HepG2 (cell line): Measurements from ENCODE around the gene FGGY. TPM values are rescaled to one million over a fixed set of nuclear protein-coding genes. Genes with fewer than 3 reads are reported as not detected.

Source experiments
- ARNTL ChIP-seq: sonication (generic); formaldehyde crosslinking; IDR thresholded peaks from 2 replicates; pipeline ENCODE4 v1.4.0; 2020; ENCODE audit warnings: mild to moderate bottlenecking, missing genetic modification reagents
- CREB3 ChIP-seq: sonication (generic); formaldehyde crosslinking; IDR thresholded peaks from 2 replicates; pipeline ENCODE4 v1.5.0; 2020; ENCODE audit warnings: missing genetic modification reagents
- EZH2 ChIP-seq: conservative IDR thresholded peaks from 2 replicates; pipeline ENCODE4 v1.6.1; 2012; ENCODE audit warnings: mild to moderate bottlenecking, low read depth, low read length, moderate library complexity
- HINFP ChIP-seq: sonication (generic); formaldehyde crosslinking; IDR thresholded peaks from 2 replicates; pipeline ENCODE4 v1.4.0; 2020; ENCODE audit warnings: low read depth, mild to moderate bottlenecking, missing genetic modification reagents
- KDM1A ChIP-seq: IDR thresholded peaks from 2 replicates; pipeline ENCODE4 v1.6.1; 2016; ENCODE audit warnings: missing compliant biosample characterization
- NFAT5 ChIP-seq: sonication (generic); formaldehyde crosslinking; IDR thresholded peaks from 2 replicates; pipeline ENCODE4 v1.4.0; 2020; ENCODE audit warnings: missing genetic modification reagents
- NFRKB ChIP-seq: fragments of 450-650 bp; IDR thresholded peaks from 2 replicates; pipeline ENCODE4 v1.6.1; 2017
- PHF20 ChIP-seq: sonication (generic); formaldehyde crosslinking; IDR thresholded peaks from 2 replicates; pipeline ENCODE4 v1.5.0; 2020; ENCODE audit warnings: mild to moderate bottlenecking, missing genetic modification reagents
- RAD21 ChIP-seq: fragments of 450-650 bp; formaldehyde crosslinking; IDR thresholded peaks from 2 replicates; pipeline ENCODE4 v1.5.0; 2020; ENCODE audit warnings: mild to moderate bottlenecking
- REPIN1 ChIP-seq: sonication (generic); formaldehyde crosslinking; IDR thresholded peaks from 2 replicates; pipeline ENCODE4 v1.8.0; 2022; ENCODE audit warnings: missing genetic modification reagents, low read depth, mild to moderate bottlenecking, borderline replicate concordance
- SOX6 ChIP-seq, 2 experiments: fragments of 450-650 bp in 1 of 2; sonication (generic) in 1 of 2; formaldehyde crosslinking in 1 of 2; IDR thresholded peaks; 2 replicates each; pipeline versions ENCODE4 v1.4.0 to v1.6.1; 2017 to 2020; ENCODE audit warnings: antibody characterized with exemption in 1 of 2, mild to moderate bottlenecking in 1 of 2, missing genetic modification reagents in 1 of 2
- TEAD2 ChIP-seq: sonication (generic); formaldehyde crosslinking; IDR thresholded peaks from 2 replicates; pipeline ENCODE4 v1.9.0; 2021; ENCODE audit warnings: missing genetic modification reagents
- TERF1 ChIP-seq: sonication (generic); formaldehyde crosslinking; IDR thresholded peaks from 2 replicates; pipeline ENCODE4 v1.8.0; 2022; ENCODE audit warnings: mild to moderate bottlenecking, missing genetic modification reagents, moderate library complexity
- TIGD3 ChIP-seq: sonication (generic); formaldehyde crosslinking; IDR thresholded peaks from 2 replicates; pipeline ENCODE4 v1.5.1; 2020; ENCODE audit warnings: mild to moderate bottlenecking, missing genetic modification reagents, borderline replicate concordance
- ZNF562 ChIP-seq: sonication (generic); formaldehyde crosslinking; IDR thresholded peaks from 2 replicates; pipeline ENCODE4 v1.8.0; 2022; ENCODE audit warnings: missing genetic modification reagents, borderline replicate concordance
- ZNF772 ChIP-seq: sonication (generic); formaldehyde crosslinking; IDR thresholded peaks from 2 replicates; pipeline ENCODE4 v1.5.0; 2020; ENCODE audit warnings: mild to moderate bottlenecking, missing genetic modification reagents
- ZNF891 ChIP-seq: sonication (generic); formaldehyde crosslinking; IDR thresholded peaks from 2 replicates; pipeline ENCODE4 v1.5.0; 2020; ENCODE audit warnings: mild to moderate bottlenecking, missing genetic modification reagents
- ZSCAN21 ChIP-seq: sonication (generic); formaldehyde crosslinking; IDR thresholded peaks from 2 replicates; pipeline ENCODE4 v1.8.0; 2022; ENCODE audit warnings: mild to moderate bottlenecking, missing genetic modification reagents, moderate library complexity, borderline replicate concordance
- polyA plus RNA-seq, 8 experiments: library from polyadenylated mRNA; depleted of rRNA in 3 of 8; stranded (reverse) in 7 of 8; unstranded in 1 of 8; fragments of >200 nt; fragmentation: Illumina TruSeq in 4 of 8; extraction: Trizol in 4 of 8; gene quantifications; 2 replicates each; pipeline versions ENCODE4 v1.2.1 to v1.2.3, GENCODE V29; 2011 to 2016; ENCODE audit warnings: low read depth in 4 of 8, missing spikeins in 1 of 8, mixed read lengths in 1 of 8; ENCODE audit not compliant: insufficient read depth in 1 of 8
- total RNA-seq, 5 experiments: library from RNA; depleted of rRNA; stranded (reverse); fragments of >200 nt; fragmentation: Illumina TruSeq; extraction: Trizol; gene quantifications; 2 replicates each; pipeline ENCODE4 v1.2.3, GENCODE V29; 2016; ENCODE audit warnings: low read depth in 1 of 5
- TF ChIP-seq, protein P1 (sequence below): sonication (generic); formaldehyde crosslinking; IDR thresholded peaks from 2 replicates; pipeline ENCODE4 v1.4.0; 2020; ENCODE audit warnings: missing genetic modification reagents

FGGY gene
- total and polyA plus RNA-seq, 2 of the 13 experiments (the other 11 are each of a cell fraction or from before 2014, with no cell fraction given) = 15.7 to 27.5 TPM

- TF ChIP-seq SOX6 (IDR thresholded peaks at IDR 0.05) (no peak), SOX6 (CRISPR knock-in tag; IDR thresholded peaks at IDR 0.05) (peak; percentile 81), RAD21 (no peak), EZH2 (no peak), NFRKB (no peak), TERF1 (CRISPR knock-in tag) (no peak), TEAD2 (CRISPR knock-in tag) (no peak), NFAT5 (no peak), ZNF562 (no peak), PHF20 (CRISPR knock-in tag) (no peak), HINFP (CRISPR knock-in tag) (no peak), ARNTL (CRISPR knock-in tag) (no peak), ZNF891 (CRISPR knock-in tag) (no peak), ZNF772 (CRISPR knock-in tag) (no peak), TIGD3 (CRISPR knock-in tag) (no peak), REPIN1 (CRISPR knock-in tag) (no peak), ZSCAN21 (CRISPR knock-in tag) (no peak), KDM1A (no peak), CREB3 (CRISPR knock-in tag) (no peak)
- TF ChIP-seq, protein P1, sequence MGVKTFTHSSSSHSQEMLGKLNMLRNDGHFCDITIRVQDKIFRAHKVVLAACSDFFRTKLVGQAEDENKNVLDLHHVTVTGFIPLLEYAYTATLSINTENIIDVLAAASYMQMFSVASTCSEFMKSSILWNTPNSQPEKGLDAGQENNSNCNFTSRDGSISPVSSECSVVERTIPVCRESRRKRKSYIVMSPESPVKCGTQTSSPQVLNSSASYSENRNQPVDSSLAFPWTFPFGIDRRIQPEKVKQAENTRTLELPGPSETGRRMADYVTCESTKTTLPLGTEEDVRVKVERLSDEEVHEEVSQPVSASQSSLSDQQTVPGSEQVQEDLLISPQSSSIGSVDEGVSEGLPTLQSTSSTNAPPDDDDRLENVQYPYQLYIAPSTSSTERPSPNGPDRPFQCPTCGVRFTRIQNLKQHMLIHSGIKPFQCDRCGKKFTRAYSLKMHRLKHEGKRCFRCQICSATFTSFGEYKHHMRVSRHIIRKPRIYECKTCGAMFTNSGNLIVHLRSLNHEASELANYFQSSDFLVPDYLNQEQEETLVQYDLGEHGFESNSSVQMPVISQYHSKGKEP (CRISPR knock-in tag) = no peak
Measured at GRCh38 chr1:59549903-59550302, 253.0 kb downstream of the FGGY start (continued).
